ENCODE data around the gene SORCS2. TPM values are rescaled to one million over a fixed set of nuclear protein-coding genes. Genes with fewer than 3 reads are reported as not detected.

SORCS2 gene
- total RNA-seq, 4 donors from 2014 or later: 1.1 to 2.5 (median 2.0) TPM

DNA sequence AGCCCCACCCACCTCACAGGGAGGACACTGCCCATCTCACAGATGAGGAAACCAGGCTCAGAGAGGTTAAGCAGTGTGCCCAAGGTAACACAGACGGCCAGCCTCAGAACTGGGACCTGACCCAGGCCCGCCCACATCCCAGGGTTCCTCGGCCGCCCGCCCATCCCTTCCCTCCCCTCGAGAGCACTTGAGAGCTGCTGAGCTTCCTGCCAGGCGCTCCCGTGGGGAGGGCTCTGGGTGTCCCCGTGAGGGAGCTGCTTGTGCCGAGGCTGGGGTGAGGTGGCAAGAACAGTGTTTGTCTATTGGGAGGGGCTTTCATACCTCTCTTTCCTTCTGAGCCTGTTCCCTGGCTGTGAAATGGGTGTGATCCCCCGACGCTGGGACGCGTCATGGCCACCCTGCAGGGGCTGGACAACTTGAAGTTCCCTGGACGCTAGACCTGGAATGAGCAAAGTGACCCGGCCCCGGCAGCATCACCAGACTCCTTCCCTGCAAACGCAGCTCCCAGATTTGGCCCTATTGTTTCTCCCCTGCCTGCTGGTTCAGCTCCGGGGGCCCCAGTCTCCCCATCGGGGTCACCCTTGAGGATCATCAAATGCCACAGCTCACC, 542.4 kb downstream of the SORCS2 start:
- H3K4me3 ChIP-seq: no peak overlapping the region
- peaks cover 0 to 40% (median 0%) of the 10 kb centered on the region in 4 donors for H3K27me3 ChIP-seq
- intact Hi-C loops (cut with DNase I): no loop called here
- no peaks in the 10 kb centered on the region for H3K4me1 ChIP-seq
- TF ChIP-seq POLR2A (IDR thresholded peaks at IDR 0.05): no peak
- TF ChIP-seq, protein P1, sequence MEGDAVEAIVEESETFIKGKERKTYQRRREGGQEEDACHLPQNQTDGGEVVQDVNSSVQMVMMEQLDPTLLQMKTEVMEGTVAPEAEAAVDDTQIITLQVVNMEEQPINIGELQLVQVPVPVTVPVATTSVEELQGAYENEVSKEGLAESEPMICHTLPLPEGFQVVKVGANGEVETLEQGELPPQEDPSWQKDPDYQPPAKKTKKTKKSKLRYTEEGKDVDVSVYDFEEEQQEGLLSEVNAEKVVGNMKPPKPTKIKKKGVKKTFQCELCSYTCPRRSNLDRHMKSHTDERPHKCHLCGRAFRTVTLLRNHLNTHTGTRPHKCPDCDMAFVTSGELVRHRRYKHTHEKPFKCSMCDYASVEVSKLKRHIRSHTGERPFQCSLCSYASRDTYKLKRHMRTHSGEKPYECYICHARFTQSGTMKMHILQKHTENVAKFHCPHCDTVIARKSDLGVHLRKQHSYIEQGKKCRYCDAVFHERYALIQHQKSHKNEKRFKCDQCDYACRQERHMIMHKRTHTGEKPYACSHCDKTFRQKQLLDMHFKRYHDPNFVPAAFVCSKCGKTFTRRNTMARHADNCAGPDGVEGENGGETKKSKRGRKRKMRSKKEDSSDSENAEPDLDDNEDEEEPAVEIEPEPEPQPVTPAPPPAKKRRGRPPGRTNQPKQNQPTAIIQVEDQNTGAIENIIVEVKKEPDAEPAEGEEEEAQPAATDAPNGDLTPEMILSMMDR (IDR thresholded peaks at IDR 0.05): no peak
- H3K36me3 ChIP-seq: no peaks in the 10 kb centered on the region
- no peaks in the 10 kb centered on the region for H3K9me3 ChIP-seq
- WGBS, 2 donors: 75 to 83% methylated on average over 6 to 11 of the region's 20 CpGs
- no peak for DNase-seq
- no peak overlapping the region for H3K27ac ChIP-seq

DNA sequence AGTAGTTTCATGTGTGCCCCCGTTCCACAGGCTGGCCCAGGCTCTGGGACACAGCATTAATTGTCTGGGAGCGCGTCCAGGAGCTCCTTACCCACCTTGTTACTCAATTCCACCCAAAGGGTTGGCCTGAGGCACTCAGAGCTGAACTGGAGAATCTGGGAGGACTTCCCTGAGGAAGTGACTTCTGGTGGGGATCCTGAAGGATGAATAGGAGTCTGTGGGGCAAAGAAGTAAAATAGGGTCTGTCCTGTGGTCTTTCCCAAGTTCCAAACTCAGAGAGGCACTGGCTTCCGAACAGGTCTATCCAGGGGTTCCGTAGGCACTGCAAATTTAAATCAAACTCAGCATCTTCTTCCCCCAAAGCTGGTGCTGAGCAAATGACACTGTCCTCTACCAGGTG, 543.1 kb downstream of the SORCS2 start:
- intact Hi-C loops (cut with DNase I): no loop called here
- H3K4me3 ChIP-seq: no peak overlapping the region
- no peak overlapping the region for H3K27ac ChIP-seq
- no peaks in the 10 kb centered on the region for H3K9me3 ChIP-seq
- no peaks in the 10 kb centered on the region for H3K36me3 ChIP-seq
- WGBS, 2 donors: 79 to 92% methylated on average over 2 to 3 of the region's 5 CpGs
- DNase-seq: no peak
- peaks cover 0 to 37% (median 0%) of the 10 kb centered on the region in 4 donors for H3K27me3 ChIP-seq
- no peaks in the 10 kb centered on the region for H3K4me1 ChIP-seq
- TF ChIP-seq, protein P1 (IDR thresholded peaks at IDR 0.05): no peak
- TF ChIP-seq POLR2A (IDR thresholded peaks at IDR 0.05): no peak

DNA sequence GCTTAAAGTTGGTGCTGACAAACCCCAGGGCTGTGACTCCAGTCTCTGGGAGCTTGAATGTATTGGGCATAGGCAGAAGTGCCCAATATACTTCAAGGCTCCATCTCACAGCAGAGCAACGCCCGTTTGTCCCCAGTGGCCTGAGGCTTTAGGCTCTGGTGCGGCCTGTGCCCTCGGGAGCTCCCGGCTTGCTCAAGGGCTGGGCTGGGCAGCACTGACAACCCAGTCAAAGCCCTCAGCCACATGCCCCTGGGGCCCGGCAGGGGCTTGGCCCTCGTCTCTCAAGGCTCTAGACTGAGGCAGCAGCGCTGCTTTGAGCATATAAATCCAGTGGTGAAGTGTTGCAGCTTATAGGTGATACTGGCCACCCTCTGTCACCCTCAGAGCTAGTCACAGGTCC, 543.6 kb downstream of the SORCS2 start:
- Histone ChIP-seq H3K27me3 (peaks cover 0 to 37% (median 0%) of the 10 kb centered on the region in 4 donors), H3K9me3 (no peaks in the 10 kb centered on the region), H3K4me3 (no peak overlapping the region), H3K27ac (no peak overlapping the region), H3K4me1 (no peaks in the 10 kb centered on the region), H3K36me3 (no peaks in the 10 kb centered on the region)
- DNase-seq: no peak
- 90% methylated on average over 2 of the region's 8 CpGs; no CpG with 5 or more reads in 1 of the 2 donors for WGBS, 2 donors
- intact Hi-C loops (cut with DNase I): no loop called here
- TF ChIP-seq, protein P1 (IDR thresholded peaks at IDR 0.05): no peak
- TF ChIP-seq POLR2A (IDR thresholded peaks at IDR 0.05): no peak

DNA sequence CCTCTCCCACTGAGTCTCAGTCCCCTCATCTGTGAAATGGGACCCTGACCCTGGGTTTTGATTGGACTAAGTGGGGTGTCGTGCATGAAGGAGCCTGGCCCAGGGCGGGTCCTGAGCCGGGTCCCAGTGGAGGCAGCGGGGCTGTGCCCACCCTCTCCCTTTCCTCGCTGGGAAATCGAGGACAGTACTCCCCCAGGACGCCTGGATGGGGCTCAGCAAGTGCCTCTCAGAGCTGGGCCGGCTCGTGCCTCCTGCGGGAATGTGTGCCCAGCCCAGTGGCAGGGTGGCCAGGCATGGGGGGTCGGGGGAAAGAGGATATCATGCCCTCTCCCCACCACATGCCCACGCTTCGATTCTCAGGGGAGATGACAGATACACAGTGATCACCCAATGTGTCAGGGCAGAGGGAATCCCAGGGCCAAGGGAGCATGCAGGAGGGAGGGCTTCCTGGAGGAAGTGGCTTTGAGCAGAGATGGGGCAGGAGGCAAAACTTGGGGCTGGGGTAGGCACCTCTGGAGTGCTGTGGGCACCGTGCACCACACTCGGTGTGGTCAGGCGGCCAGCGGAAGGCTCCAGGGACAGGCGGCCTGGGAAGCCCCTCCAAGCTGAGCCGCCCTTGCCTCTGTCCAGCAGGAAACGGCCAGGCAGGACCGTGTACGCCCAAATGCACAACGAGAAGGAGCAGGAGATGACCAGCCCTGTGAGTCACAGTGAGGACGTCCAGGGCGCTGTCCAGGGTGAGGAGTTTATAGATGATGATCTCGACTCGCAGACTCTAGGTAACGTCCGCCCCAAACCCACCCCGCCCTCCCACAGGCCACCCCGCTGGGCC, 544.3 kb downstream of the SORCS2 start:
- Histone ChIP-seq H3K27ac (no peak overlapping the region), H3K4me3 (no peak overlapping the region), H3K36me3 (no peaks in the 10 kb centered on the region), H3K27me3 (peaks cover 0 to 37% (median 0%) of the 10 kb centered on the region in 4 donors), H3K9me3 (no peaks in the 10 kb centered on the region), H3K4me1 (no peaks in the 10 kb centered on the region)
- intact Hi-C loops (cut with DNase I): no loop called here
- DNase-seq: no peak
- TF ChIP-seq, protein P1 (IDR thresholded peaks at IDR 0.05): no peak
- TF ChIP-seq POLR2A (IDR thresholded peaks at IDR 0.05): no peak
- 90 to 95% methylated on average over 3 to 10 of the region's 31 CpGs for WGBS, 2 donors

DNA sequence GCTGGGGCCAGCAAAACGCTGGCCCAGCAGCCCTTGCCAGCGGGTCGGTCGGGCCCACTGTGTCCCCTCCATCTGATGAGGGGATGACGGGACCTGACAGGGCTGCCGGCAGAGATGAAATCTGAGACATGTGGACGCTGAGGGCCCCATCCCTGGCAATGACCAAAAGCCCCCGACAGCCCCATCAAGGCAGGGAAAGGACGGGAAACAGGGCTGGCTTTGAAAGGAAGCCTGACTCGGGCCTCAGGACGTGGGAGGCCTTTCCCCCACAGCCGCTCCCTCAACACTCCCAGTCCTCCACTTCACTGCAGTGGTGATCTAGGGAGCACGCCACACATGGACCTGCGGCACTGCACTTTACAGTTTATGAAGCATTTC, 544.9 kb downstream of the SORCS2 start:
- H3K27me3 ChIP-seq: peaks cover 0 to 37% (median 0%) of the 10 kb centered on the region in 4 donors
- WGBS, 2 donors: 78% methylated on average over 10 of the region's 14 CpGs; no CpG with 5 or more reads in 1 of the 2 donors
- H3K4me1 ChIP-seq: no peaks in the 10 kb centered on the region
- no peaks in the 10 kb centered on the region for H3K36me3 ChIP-seq
- no peaks in the 10 kb centered on the region for H3K9me3 ChIP-seq
- no peak for DNase-seq
- TF ChIP-seq, protein P1 (IDR thresholded peaks at IDR 0.05): no peak
- no peak for TF ChIP-seq POLR2A (IDR thresholded peaks at IDR 0.05)
- no peak overlapping the region for H3K27ac ChIP-seq
- H3K4me3 ChIP-seq: no peak overlapping the region
- intact Hi-C loops (cut with DNase I): no loop called here

Data from esophagus squamous epithelium (tissue), 5 donors.